Heart right ventricle (tissue), 16 donors: ENCODE results near the gene NOG. TPM values are rescaled to one million over a fixed set of nuclear protein-coding genes. Genes with fewer than 3 reads are reported as not detected.

ENCODE experiments used
- ATAC-seq, 8 donors: fragments of 200-7000 bp; cut with Tn5 transposase; one replicate each; pipeline ENCODE4 v1.9.1; 2020; ENCODE audit warnings: mild to moderate bottlenecking in 8 of 8, moderate library complexity in 8 of 8, moderate number of reproducible peaks in 1 of 8
- DNase-seq, 2 donors: peaks; one replicate each; pipeline ENCODE4 v3.0.0-alpha.2; 2020
- H3K27ac ChIP-seq, 10 donors: fragments of 200-600 bp; sonication (generic) in 2 of 10; one replicate each; pipeline versions ENCODE4 v1.5.0 to v1.8.0; 2020 to 2022; ENCODE audit warnings: mild to moderate bottlenecking in 3 of 10
- H3K27me3 ChIP-seq, 7 donors: fragments of 200-600 bp; one replicate each; pipeline ENCODE4 v1.8.0; 2021 to 2022; ENCODE audit warnings: mild to moderate bottlenecking in 2 of 7
- H3K36me3 ChIP-seq, 9 donors: fragments of 200-600 bp; sonication (generic) in 1 of 9; one replicate each; pipeline versions ENCODE4 v1.5.0 to v1.8.0; 2020 to 2022; ENCODE audit warnings: mild to moderate bottlenecking in 2 of 9
- H3K4me1 ChIP-seq, 9 donors: fragments of 200-600 bp; sonication (generic) in 1 of 9; one replicate each; pipeline versions ENCODE4 v1.5.0 to v1.8.0; 2020 to 2022; ENCODE audit warnings: mild to moderate bottlenecking in 4 of 9
- H3K4me3 ChIP-seq, 10 donors: fragments of 200-600 bp; sonication (generic) in 2 of 10; one replicate each; pipeline versions ENCODE4 v1.5.0 to v1.8.0; 2020 to 2022; ENCODE audit warnings: mild to moderate bottlenecking in 7 of 10, moderate library complexity in 2 of 10
- H3K9me3 ChIP-seq, 11 donors: fragments of 200-600 bp in 10 of 11; sonication (generic) in 2 of 11; one replicate each; pipeline versions ENCODE4 v1.5.0 to v1.8.0; 2013 to 2022; ENCODE audit warnings: mild to moderate bottlenecking in 2 of 11, control low read depth in 1 of 11, moderate library complexity in 1 of 11
- WGBS, 2 donors: extraction: QIAGEN DNeasy Blood & Tissue Kit; methylation state at CpG; one replicate each; pipeline ENCODE4 v1.1.7; 2013; ENCODE audit warnings: inconsistent platforms in 1 of 2; 5-methylcytosine and 5-hydroxymethylcytosine counted together
- intact Hi-C, 10 donors: fragments of 100-400 bp; cut with DNase I; formaldehyde crosslinking; loops; one replicate each; pipeline versions ENCODE4 v1.11.1 to v1.14.2; 2022
- polyA plus RNA-seq, 2 donors: library from polyadenylated mRNA; stranded (reverse); fragments of 200-250 nt; gene quantifications; one replicate each; pipeline ENCODE4 v1.2.3, GENCODE V29; 2013
- total RNA-seq, 10 donors: library from RNA; stranded (reverse); fragmentation: NEBNext Ultra II Directional in 3 of 10; extraction: Animal tissue kit (Norgen Biotek cat#: 25700) in 3 of 10; gene quantifications; one replicate each; pipeline versions ENCODE4 v1.2.1 to v1.2.4, GENCODE V29; 2021 to 2023
- TF ChIP-seq, protein P1 (sequence below), 9 donors: fragments of 200-600 bp; sonication (generic) in 2 of 9; IDR thresholded peaks; one replicate each; pipeline versions ENCODE4 v1.5.0 to v1.8.0; 2021 to 2022; ENCODE audit warnings: antibody characterized with exemption in 9 of 9, mild to moderate bottlenecking in 5 of 9, moderate library complexity in 1 of 9
- donor health status: Arrhythmogenic right ventricular cardiomyopathy.
- donor health status: ischemic (EF 13 %, LVEDD 7.1; RV severe dilation, severe dysfunction).
- donor health status: healthy with polysubstance abuse.
- donor health status: DM: no; HTN: yes; CAD: no.
- donor health status: DM: no; HTN: no; CAD: no.
- donor health status: ischemic (EF 25% LVEDD 6.9; RV normal size, moderate dysfunction).
- donor health status: ischemic (EF 25% LVEDD 5.7; RV mildly dilated, moderate dysfunction).
- donor health status: healthy.
- donor health status: DM: yes; HTN: yes; CAD: no.
- donor health status: Ischemic cardiomyopathy.
- donor health status: ischemic (EF 35%, LVEDD 5.7; RV mildly dilated, moderate dysfunction).
- donor health status: nonischemic (EF 11% LVEDD 7.7; RV severe dilation, severe dysfunction).
- donor health status: DM: yes; HTN: yes; CAD: no.
- donor health status: PGD.
- donor health status: ischemic (EF 29% LVEDD 5.4; RV normal size, mild dysfunction).
- donor health status: nonischemic (EF 23%, LVEDD 6.1; RV moderate dilation, normal function).

Gene NOG
- total and polyA plus RNA-seq, 12 donors: 0.11 to 0.48 (median 0.16) TPM; not detected in 1

DNA sequence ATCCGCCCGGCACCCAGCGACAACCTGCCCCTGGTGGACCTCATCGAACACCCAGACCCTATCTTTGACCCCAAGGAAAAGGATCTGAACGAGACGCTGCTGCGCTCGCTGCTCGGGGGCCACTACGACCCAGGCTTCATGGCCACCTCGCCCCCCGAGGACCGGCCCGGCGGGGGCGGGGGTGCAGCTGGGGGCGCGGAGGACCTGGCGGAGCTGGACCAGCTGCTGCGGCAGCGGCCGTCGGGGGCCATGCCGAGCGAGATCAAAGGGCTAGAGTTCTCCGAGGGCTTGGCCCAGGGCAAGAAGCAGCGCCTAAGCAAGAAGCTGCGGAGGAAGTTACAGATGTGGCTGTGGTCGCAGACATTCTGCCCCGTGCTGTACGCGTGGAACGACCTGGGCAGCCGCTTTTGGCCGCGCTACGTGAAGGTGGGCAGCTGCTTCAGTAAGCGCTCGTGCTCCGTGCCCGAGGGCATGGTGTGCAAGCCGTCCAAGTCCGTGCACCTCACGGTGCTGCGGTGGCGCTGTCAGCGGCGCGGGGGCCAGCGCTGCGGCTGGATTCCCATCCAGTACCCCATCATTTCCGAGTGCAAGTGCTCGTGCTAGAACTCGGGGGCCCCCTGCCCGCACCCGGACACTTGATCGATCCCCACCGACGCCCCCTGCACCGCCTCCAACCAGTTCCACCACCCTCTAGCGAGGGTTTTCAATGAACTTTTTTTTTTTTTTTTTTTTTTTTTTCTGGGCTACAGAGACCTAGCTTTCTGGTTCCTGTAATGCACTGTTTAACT lies 1.0 kb downstream of the NOG start:
- TF ChIP-seq, protein P1, sequence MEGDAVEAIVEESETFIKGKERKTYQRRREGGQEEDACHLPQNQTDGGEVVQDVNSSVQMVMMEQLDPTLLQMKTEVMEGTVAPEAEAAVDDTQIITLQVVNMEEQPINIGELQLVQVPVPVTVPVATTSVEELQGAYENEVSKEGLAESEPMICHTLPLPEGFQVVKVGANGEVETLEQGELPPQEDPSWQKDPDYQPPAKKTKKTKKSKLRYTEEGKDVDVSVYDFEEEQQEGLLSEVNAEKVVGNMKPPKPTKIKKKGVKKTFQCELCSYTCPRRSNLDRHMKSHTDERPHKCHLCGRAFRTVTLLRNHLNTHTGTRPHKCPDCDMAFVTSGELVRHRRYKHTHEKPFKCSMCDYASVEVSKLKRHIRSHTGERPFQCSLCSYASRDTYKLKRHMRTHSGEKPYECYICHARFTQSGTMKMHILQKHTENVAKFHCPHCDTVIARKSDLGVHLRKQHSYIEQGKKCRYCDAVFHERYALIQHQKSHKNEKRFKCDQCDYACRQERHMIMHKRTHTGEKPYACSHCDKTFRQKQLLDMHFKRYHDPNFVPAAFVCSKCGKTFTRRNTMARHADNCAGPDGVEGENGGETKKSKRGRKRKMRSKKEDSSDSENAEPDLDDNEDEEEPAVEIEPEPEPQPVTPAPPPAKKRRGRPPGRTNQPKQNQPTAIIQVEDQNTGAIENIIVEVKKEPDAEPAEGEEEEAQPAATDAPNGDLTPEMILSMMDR (IDR thresholded peaks at IDR 0.05): no peak
- no peaks in the 10 kb centered on the region for H3K9me3 ChIP-seq
- H3K4me3 ChIP-seq: peak overlapping the region; percentile 30 to 78 (median 59)
- DNase-seq (no peak), ATAC-seq (no peak)
- H3K4me1 ChIP-seq: peaks cover 13 to 52% (median 37%) of the 10 kb centered on the region in 9 donors
- WGBS, 2 donors: 1% methylated on average over 61 of the region's 61 CpGs
- H3K36me3 ChIP-seq: no peaks in the 10 kb centered on the region
- intact Hi-C loops: loop anchor here in 9 of 10 donors (2.0 to 10.0 kb wide), 5 partner anchors 80 to 188 kb away; no protein-coding TSS in a partner anchor
- peak overlapping the region in 3 of 10 donors; percentile 43 to 53 (median 44) for H3K27ac ChIP-seq
- peaks cover 0 to 97% (median 68%) of the 10 kb centered on the region in 7 donors for H3K27me3 ChIP-seq

DNA sequence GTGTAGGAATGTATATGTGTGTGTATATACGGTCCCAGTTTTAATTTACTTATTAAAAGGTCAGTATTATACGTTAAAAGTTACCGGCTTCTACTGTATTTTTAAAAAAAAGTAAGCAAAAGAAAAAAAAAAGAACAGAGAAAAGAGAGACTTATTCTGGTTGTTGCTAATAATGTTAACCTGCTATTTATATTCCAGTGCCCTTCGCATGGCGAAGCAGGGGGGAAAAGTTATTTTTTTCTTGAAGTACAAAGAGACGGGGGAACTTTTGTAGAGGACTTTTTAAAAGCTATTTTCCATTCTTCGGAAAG lies 1.6 kb downstream of the NOG start:
- H3K36me3 ChIP-seq: no peaks in the 10 kb centered on the region
- peaks cover 0 to 97% (median 68%) of the 10 kb centered on the region in 7 donors for H3K27me3 ChIP-seq
- no peak for ATAC-seq
- H3K9me3 ChIP-seq: no peaks in the 10 kb centered on the region
- H3K4me3 ChIP-seq: peak overlapping the region in 4 of 10 donors; percentile 58 to 78 (median 62)
- intact Hi-C loops: loop anchor here in 5 of 10 donors (2.0 to 10.0 kb wide), 5 partner anchors 80 to 187 kb away; no protein-coding TSS in a partner anchor
- no peak for DNase-seq
- WGBS, 2 donors: 6 to 8% methylated on average over 7 of the region's 7 CpGs
- H3K4me1 ChIP-seq: peaks cover 13 to 52% (median 37%) of the 10 kb centered on the region in 9 donors
- H3K27ac ChIP-seq: no peak overlapping the region
- TF ChIP-seq, protein P1 (IDR thresholded peaks at IDR 0.05): no peak

DNA sequence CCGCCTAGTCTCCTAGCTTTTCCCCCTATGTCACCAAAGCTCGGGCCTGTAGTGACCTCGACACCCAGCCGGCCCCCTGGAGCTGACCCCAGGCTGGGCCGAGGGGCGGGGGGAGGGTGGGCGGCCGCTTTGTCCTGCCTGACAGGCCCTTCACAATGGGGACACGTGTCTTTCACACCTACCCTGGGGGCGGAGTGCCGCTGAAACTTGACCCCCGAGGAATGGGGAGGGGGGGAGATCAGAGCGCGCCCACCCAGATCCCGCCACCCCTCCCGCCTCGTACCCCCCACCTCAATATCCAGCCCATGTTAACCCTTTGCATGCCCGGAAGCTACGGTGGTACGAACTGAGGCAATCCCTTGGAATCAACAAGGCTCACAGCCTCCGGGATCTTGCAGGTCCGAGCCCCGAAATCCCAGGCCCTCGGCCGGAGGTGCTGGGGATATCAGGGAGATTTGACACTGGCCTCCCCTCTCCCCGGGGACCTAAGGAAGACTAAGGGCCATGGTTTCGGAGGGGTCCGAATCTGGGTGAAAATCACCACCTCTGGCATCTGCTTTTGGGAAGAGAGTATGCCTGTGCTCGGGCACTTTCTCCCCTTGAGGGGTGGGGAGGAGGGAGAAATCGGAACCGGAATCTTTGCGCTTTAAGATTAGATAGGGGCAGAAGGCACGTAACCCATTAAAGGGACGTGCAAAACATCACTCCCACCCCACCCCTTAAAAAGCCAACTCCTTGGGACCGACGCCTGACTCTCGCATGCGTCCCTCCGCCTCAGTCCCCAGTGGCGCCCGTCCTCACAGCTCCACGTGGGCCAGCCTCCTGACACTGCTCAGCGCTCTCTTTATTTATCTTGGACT lies 2.6 kb downstream of the NOG start:
- no peaks in the 10 kb centered on the region for H3K36me3 ChIP-seq
- TF ChIP-seq, protein P1 (IDR thresholded peaks at IDR 0.05): no peak
- ATAC-seq (no peak), DNase-seq (no peak)
- WGBS, 2 donors: 3 to 4% methylated on average over 43 of the region's 43 CpGs
- peak overlapping the region in 8 of 10 donors; percentile 7 to 47 (median 20) for H3K4me3 ChIP-seq
- H3K4me1 ChIP-seq: peaks cover 13 to 52% (median 37%) of the 10 kb centered on the region in 9 donors
- peaks cover 0 to 96% (median 73%) of the 10 kb centered on the region in 7 donors for H3K27me3 ChIP-seq
- intact Hi-C loops: loop anchor here in 5 of 10 donors (2.0 to 10.0 kb wide), 5 partner anchors 79 to 186 kb away; no protein-coding TSS in a partner anchor
- no peaks in the 10 kb centered on the region for H3K9me3 ChIP-seq
- H3K27ac ChIP-seq: no peak overlapping the region
